HG03575 (cell line): Measurements from ENCODE around the gene AGMO.

Experiments
- ATAC-seq: cut with Tn5 transposase; IDR thresholded peaks from one replicate; pipeline ENCODE4 v1.9.1; 2021; ENCODE audit not compliant: unreplicated experiment, insufficient number of reproducible peaks, low FRiP score; ENCODE audit errors: extremely low read depth

Gene AGMO

DNA sequence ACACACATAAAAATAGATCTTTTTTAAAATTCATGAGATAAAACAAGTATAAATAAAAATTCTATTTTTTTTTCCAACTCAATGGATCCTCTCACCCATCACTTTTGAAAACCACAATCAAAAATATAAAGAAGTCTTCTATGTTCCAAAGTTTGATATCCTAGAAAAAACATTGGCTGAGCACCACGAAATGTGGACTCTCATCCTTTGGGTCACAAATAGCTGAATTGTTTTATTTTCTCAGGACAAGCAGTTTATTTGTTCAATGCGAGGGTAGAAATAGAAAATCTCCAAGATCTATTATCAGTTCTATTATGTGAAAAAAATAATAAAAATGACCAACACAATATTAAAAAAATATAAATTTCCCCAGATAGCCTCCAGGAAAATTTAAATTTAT lies 348.7 kb downstream of the AGMO start:
- ATAC-seq, result no peak

DNA sequence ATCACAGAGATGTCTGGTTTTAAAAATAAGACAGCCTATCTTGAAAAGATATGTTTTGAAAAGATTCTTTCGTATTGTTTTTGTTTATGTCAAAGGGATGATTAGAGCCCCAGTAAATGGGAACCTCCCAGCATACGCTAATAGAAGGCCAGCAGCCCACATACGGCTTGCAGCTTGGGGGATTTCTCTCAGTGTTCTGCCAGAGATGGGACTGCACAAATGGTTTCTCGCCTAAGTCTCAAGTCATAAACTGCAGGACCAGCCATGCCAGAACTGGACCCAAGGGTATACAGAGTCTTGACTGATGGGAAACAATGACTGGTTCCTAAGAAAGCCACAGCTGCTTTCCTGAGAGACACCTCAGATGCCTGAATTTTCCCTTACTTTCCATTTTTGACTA lies 352.4 kb downstream of the AGMO start:
- ATAC-seq, result no peak

DNA sequence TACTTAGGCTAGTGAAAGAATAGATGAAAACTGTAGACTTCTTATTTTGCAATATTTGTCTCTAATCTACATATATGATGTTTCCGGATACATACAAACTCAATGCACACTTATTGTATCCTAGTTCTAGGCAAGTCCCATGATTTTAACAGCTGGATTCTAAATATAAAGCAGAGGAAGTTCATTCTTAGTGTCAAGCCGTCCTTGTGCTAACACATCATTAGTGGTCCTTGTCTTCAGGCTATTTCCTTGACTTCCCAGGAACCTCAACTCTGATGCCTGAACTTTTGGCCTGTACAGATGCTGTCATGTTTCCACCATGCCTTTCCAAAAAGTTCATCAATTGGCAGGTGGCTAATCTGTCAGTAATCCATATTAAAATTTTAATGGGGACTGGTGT lies 357.4 kb downstream of the AGMO start:
- ATAC-seq, result no peak

DNA sequence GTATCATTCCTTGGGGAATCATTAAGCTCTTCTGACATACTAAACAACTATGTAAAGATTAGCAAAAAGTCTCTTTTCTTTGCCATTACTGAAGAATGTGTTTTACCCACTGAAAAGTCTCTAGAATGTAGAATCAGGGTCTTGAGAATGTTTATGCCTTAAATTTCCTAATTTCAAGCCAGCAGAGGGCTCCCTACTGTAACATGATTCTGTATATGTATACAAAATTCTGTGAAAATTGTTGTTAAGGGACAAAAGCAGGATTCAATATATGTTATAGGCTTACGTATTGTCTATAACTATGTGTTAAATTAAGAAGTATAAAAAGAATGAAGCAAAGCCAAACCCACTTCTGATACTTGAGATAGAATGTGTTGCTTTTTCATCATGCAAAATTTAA lies 362.3 kb downstream of the AGMO start:
- ATAC-seq, result no peak

DNA sequence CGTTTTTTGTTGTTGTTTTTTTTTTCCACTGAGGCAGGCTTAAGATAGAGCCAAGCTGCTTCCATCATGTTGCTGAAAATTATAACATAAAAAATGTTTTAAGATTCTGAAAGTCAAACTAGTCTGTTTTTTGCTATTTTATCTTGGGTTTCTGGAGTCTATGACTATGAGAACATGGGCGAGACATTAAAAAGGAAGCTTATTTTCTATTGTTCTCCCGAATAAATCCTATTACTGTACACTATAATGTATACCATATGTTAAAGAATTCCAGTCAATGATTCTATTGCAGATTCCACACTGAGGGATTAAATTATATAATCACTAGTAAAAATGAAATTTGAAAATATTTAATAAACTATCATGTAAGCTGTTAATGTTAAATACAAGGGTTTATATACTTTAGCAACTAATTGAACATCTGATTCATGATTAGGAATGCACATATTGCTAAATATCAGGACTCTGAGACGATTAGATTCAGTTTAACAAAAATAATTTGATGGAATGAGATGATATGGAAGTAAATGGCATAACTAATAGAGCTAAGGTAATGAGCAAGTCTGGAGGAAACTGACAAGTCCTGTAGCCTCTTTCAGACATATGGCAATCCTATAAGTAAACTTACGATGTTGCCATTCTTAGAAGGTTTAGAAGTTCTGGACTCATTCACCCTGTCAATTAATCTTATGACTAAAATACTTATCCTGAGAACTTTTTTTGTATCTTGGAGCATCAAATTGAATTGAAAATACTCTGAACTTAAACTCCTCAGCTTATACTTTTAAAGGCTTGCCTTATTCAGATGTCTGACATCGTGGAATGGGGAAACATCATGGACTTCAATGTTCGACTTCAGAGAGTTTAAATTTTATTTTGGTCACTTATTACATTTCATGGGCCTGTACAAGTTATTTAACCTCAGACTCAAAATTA lies 364.5 kb downstream of the AGMO start:
- ATAC-seq, result no peak

DNA sequence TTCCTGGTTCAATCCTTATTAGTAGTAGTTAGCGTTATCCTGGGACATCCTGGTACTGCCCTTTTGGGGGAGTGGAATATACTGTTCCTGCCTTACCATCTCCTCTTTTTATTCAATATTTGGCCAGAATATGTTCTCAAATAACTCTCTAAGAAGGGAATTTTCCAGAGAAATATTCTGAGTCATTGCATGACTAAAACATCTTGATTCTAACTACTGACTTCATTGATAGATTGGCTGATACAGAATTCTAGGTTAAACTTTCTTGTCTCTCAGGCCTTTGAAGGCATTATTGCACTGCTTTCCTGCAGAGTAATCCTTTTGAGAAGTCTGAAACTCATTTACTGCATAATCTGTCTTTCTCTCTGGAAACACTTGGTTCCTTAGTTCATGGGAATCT lies 383.8 kb downstream of the AGMO start:
- no peak for ATAC-seq

DNA sequence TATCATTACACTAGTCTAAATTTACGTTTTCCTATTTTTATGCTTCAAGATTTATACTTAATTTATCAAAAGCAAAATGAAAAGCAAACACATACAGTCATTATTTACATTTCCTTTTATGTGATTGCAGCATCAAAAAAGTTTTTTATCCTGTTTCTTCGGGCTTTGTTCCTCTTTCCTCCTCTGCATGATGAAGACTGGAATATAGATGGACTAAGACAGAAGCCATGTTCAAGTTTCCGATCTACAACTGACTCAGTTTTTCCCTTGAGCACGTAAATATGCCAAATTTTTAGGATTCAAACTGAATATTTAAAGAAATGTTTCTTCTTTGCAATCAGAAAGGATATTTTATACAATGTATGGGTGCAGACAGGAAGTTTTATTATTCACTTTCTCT lies 385.7 kb downstream of the AGMO start:
- no peak for ATAC-seq

DNA sequence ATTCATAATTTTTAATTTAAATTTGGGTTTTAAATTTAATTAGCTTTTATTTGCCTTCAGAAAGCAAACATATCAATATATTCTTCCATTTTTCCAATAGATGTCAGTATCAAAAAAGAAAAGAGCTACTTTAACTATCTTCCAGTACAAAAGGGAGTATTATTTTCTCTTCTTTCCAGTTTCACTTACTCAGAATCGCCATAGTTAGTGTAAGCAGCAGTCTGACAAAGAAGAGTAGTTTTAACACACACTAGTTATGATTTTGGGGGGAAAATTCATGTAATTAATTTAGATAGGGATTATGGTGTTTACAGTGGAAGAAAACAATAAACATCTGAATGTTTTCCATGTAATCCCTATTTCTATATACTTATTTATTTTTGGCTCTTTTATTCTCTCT lies 386.7 kb downstream of the AGMO start:
- ATAC-seq, result no peak

DNA sequence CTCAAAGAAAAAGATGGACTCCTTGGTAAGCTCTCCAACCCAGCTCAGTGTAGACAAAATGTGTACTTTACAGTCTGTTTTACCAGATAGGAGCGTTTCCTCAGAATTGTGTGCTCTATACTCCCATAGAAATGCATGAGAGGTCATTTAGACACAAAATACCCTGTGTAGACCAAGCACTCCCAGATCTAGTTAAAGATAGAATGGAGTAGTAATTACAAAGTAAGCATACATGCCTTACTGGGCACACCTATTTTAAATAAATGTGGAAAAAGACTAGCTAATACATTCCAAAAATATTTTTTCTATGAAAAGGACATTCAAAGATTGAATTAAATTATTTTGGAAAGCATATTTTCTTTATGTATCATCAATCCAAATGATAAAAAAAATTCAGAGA lies 387.3 kb downstream of the AGMO start:
- no peak for ATAC-seq

DNA sequence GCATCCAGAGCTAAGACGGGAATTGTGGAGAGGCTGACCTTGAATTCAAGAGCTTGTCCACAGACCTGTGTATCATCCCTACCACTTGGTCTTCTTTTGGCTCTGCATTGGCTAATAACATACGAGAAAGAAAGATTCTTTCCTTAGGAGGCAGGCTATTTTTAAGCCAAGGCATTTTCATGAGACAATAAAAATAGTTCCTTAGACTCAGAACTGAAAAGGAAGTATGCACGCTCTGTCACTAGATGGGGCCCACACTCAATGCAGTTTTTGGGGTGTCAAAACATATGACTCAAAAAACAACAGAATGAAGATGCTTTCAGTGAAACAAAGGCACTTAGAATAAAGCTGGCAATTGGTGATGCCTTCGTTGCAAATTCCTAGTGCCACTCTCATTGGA lies 393.3 kb downstream of the AGMO start:
- ATAC-seq, result no peak

DNA sequence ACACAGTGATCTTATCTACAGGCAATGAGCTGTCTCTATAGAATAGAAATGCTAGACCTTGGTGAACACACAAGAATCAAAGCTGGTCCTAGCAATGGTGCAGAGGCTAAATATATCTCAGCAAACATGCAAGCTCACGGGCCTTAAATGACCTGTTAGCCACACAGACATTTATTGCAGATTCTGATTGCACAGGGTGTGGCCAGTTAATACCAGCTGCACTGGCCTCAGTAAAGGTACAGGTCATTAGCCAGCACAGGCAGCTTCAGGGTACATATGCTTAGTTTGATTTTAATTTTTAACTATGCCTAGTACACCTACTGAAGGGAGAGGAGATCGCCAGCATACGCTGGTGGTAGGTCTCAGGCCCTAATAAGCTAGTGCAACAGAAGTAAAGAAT lies 393.9 kb downstream of the AGMO start:
- ATAC-seq, result no peak

DNA sequence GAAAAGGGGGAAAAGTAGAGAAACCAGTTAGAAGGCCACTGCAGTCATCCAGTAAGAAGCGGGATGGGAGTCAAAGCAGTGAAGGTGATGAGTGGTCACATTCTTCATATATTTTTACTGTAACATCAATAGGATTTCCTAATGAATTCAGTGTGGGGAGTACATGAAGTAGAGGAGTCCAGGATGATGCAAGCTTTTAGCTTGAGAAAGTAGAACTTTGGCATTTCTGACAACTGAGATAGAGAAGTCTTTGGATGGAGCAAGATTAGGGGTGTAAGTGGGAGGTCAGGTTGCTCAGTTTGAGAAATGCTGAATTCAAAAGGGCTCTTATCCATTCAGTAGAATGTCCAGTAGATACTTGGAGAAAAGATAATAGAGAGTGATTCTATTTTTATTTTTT lies 395.2 kb downstream of the AGMO start:
- ATAC-seq, result no peak

DNA sequence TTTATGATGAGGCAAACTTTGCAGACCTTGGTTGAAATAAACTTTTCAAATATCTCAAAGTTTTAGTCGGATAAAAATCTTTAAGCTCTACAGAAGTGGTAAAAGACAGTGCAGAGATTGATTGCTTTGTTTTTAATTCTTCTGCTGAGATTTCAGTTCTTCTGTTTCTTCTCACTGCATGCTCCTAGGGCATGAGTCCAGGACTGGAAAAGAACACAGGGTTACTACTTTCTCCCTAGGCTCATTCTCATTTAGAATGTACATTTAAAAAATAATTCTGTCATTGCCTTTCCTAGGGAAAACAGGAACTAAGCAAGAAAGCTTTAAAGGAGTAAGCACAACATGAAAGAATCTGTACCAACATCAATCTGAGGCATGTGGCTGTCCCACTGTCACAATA lies 402.6 kb downstream of the AGMO start:
- no peak for ATAC-seq

DNA sequence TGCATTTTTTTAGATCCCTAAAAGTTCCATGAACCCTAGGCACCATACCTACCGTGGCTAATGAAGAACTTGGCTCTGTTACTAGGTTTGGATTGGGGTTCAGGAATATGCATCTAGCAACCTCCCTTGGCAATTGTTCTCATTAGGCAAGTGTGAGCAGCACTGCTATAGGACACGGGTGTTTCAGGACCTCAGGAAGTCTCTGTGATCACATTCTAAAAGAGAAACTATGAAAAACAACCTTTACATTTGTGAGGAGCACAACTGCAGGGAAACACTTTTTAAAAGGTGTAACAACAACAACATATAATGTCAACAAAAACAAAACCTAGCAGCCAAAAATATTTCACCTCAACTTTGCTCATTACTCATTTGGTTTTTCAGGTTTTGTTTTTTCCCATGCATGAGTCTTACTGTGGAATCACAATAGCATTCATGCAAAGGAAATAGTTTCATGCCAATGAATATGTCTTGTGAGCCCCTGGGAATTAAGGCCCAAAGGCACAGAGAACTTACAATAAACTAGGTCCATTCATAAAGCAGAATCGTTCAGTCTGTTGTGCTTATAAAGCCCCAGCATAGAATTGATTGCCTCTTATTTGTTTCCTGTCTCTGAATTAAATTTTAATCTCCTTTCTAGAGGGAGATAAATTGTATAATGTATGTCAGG lies 403.5 kb downstream of the AGMO start:
- no peak for ATAC-seq
